Body of pancreas (tissue), 4 donors: ENCODE measurements around the gene TWSG1.

ENCODE experiments used
- POLR2A ChIP-seq, 3 donors: fragments of 450-650 bp; IDR thresholded peaks; one replicate each; pipeline ENCODE4 v1.6.1; 2016; ENCODE audit warnings: antibody characterized with exemption in 3 of 3, mild to moderate bottlenecking in 2 of 3
- TF ChIP-seq, protein P1 (sequence below), 7 experiments: fragments of 450-650 bp in 4 of 7; fragments of 200-600 bp in 3 of 7; sonication (generic) in 3 of 7; IDR thresholded peaks; one replicate each; pipeline ENCODE4 v1.5.1; 2016 to 2019; ENCODE audit warnings: antibody characterized with exemption in 7 of 7

- no peak for TF ChIP-seq POLR2A (IDR thresholded peaks at IDR 0.05)
- TF ChIP-seq, protein P1, sequence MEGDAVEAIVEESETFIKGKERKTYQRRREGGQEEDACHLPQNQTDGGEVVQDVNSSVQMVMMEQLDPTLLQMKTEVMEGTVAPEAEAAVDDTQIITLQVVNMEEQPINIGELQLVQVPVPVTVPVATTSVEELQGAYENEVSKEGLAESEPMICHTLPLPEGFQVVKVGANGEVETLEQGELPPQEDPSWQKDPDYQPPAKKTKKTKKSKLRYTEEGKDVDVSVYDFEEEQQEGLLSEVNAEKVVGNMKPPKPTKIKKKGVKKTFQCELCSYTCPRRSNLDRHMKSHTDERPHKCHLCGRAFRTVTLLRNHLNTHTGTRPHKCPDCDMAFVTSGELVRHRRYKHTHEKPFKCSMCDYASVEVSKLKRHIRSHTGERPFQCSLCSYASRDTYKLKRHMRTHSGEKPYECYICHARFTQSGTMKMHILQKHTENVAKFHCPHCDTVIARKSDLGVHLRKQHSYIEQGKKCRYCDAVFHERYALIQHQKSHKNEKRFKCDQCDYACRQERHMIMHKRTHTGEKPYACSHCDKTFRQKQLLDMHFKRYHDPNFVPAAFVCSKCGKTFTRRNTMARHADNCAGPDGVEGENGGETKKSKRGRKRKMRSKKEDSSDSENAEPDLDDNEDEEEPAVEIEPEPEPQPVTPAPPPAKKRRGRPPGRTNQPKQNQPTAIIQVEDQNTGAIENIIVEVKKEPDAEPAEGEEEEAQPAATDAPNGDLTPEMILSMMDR (IDR thresholded peaks at IDR 0.05) = no peak
Measured at GRCh38 chr18:9356976-9357375, 22.4 kb downstream of the TWSG1 start.
